Medulla oblongata (tissue), 1 donor: ENCODE results near the gene FOXK2.

Experiments used
- DNase-seq: peaks from one replicate; pipeline ENCODE4 v3.0.0-alpha.2; 2015; ENCODE audit errors: extremely low spot score

Gene FOXK2

DNA sequence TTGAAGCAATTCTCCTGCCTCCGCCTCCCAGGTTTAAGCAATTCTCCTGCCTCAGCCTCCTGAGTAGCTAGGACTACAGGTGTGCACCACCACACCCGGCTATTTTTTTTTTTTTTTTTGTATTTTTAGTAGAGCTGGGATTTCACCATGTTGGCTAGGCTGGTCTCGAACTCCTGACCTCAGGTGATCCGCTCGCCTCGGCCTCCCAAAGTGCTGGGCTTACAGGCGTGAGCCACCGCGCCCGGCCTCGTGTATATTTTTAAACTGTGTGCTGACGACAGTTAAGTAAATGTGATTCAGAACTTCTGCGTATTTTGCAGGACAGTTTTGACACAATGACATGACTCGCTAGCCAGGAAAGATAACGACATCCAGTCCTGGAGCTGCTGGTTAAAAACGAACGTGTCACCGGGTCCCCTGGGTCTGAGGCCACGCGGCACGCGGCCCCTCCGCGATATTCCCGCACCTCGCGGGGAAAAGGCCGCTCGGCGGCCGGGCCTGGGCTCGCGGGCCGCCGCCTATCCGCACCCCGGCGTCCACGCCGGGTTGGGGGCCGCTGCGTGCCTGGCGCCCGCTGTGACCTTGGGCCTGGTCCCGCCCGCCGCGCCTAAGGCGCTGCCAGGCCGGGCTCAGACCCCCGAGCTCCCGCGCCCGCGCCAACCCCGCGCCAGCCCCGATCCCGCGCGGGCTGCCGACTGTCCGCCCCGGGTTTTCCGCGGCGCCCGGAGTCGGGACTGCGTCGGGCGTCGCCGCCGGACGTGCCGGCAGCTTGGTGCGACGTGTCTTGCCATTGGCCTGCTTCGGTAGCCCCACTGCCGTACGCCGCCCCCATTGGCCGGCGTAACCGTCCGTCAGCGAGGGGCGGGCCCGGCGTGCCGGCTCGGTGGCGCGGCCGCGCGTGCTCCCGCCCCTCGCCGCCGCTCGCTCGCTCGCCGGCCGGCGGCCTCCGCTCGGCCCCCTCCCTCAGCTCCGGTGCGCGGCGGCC, at the start of gene FOXK2:
FOXK2 (plus strand) TSS at position 907 of the 985 bp plus-strand sequence. CDS start 157 bp downstream, outside the sequence.
- peak; percentile 93 for DNase-seq

DNA sequence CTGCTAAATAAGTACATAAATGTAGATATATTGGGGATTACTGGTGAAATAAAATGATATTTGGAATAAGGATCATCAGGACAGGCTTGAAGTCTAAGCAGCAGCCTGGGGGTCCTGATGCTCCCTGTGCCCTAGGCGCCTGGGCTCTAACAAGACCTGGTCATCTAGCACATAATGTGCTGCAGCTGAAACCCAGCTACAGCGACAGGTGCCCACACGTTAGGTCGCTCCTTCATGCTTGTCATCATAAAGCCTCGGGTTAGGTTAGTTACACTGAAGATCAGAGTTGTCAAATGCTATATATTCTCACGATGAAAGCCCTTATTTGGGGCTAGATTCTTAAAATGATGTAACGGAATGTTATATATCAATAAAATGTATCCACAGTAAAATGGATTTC, 49.5 kb upstream of the FOXK2 start:
- DNase-seq = no peak

DNA sequence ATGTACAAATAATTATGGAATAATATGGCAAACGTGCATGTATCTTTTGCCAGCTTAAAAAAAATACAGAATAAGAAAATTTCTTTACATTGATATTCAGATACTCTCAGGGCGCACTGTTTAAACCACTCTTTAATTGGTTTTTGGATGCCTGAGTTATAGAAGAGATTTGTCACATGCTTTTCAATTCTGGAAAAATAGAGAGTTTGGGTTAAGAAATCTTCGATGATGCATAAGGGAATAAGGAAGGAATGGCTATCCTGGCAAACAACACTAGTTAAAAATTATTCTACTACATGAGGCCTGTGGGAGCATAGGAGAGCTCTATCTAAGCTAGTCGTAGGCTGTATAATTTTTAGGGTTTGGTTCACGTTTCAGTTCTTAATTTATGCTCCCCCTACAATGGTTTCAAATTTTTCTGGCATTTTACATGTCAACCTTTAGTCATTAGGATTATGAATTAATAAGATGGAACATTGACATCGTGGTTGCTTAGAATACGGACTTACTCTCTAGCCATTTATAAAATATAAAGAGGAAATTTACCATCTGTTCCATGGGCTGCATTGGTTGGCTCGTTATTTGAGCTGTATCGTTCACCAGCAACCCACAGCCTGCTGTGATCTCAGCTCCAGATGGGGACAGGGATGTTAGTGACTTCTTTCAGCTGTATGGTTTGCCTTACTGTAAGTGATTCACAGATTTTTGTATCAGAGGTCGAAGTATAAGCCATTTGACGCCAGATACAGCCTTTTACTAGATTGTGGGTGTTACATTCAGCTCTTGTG, 45.1 kb upstream of the FOXK2 start:
- DNase-seq = no peak

DNA sequence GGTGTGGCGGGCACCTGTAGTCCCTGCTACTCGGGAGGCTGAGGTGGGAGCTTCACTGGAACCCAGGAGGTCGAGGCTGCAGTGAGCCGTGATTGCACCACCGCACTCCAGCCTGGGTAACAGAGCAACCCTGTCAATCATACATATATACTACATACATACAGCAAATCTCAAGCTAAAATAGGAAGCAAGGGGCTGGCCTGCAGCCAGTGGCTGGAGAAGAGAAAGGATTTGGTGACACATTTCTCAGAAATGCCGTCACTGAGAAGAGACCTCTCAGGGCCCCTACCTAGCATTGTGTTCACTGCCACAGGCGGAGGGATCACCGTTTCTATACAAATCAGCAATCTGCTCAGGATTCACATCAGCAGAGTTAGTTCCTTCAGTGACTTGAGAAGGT, 44.1 kb upstream of the FOXK2 start:
- DNase-seq = no peak

DNA sequence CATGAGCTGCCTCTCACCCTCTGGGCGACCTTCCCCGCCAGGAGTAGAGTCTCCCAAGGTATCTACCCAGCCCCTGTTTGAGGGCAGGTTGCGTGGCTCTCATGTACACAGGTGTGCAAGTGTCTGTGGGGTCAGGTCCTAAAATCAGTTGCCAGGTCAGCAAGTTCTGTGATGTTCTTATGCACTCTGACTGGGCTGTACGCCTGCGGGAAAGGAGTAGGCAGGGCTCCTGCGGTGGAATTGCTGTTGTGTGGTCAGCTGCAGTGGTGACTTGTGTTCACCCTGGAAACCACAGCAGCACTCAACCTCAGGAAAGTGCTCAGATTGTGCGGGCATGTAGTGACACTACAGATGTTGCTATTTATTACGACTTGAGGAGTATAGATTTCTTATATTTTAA, 41.6 kb upstream of the FOXK2 start:
- no peak for DNase-seq

DNA sequence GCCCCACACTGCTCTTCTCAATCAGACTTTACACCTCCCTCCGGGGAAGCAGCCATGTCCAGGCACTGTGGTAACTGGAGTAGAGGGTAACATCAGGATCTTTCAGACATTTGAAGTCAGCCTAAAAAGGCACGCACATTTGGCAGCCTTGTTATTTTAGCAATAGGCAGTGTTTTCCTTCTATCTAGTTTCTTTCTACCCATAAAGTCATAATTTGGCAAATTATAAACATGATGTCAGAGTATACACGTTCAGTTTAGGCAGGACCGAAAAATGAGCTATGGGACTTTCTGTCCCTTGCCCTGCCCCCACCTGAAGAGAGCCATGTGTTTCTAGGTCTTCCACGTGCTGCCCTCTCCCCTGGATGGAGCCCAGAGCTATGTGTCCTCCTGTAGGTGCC, 39.9 kb upstream of the FOXK2 start:
- no peak for DNase-seq

DNA sequence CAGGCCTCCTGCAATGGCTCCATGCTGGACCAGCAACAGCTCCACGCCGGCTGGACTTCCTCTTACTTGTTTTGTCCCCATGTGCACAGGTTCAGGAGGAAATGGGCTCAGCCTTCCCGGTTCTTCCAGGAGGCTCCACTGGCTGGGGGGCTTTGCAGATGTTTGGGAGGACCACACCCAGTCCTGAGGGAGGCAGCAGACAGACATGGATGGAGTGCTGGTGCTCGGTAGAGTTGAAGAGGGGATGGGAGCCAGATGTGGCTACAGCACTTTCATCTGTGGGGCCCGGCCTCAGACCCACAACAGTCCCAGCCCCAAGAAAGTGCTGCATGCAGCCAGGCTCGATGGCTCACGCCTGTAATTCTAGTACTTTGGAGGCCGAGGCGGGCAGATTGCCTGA, 39.2 kb upstream of the FOXK2 start:
- no peak for DNase-seq

DNA sequence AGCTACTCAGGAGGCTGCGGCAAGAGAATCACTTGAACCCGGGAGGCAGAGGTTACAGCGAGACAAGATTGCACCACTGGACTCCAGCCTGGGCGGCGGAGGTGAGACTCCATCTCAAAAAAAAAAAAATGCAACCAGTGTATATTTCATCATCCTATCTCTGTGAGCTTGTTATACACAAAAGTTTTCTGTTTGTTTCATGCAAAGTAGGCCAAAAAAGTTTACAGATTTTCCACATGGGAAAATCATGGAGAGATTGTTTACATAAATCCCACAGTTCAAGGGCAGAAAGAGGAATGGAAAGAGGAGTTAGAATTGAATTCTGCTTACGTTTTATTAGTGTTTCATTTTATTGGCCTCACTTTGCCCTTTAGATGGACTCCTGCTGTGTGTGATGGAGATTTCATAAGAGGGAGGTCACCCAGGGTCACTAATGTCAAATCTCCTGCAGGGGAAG, 36.3 kb upstream of the FOXK2 start:
- no peak for DNase-seq

DNA sequence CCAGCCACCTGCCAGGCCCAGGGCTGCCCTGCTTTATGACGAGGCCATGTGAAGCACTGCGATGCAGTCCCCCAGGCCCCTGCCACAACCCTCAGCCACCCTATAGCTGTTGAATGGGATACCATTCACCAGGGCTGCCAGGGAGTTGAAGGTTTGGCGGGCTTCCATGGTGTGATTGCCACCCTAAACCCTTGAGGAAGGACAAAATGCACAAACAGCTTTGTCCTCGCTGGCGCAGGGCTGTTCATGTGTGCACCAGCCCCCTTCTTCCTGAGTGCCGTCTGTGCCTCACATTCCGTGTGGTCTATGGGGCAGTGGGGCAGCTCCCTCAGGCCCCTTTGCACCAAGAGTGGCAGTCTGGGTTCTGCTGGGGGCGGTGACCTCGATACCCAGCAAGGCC, 35.7 kb upstream of the FOXK2 start:
- DNase-seq = no peak

DNA sequence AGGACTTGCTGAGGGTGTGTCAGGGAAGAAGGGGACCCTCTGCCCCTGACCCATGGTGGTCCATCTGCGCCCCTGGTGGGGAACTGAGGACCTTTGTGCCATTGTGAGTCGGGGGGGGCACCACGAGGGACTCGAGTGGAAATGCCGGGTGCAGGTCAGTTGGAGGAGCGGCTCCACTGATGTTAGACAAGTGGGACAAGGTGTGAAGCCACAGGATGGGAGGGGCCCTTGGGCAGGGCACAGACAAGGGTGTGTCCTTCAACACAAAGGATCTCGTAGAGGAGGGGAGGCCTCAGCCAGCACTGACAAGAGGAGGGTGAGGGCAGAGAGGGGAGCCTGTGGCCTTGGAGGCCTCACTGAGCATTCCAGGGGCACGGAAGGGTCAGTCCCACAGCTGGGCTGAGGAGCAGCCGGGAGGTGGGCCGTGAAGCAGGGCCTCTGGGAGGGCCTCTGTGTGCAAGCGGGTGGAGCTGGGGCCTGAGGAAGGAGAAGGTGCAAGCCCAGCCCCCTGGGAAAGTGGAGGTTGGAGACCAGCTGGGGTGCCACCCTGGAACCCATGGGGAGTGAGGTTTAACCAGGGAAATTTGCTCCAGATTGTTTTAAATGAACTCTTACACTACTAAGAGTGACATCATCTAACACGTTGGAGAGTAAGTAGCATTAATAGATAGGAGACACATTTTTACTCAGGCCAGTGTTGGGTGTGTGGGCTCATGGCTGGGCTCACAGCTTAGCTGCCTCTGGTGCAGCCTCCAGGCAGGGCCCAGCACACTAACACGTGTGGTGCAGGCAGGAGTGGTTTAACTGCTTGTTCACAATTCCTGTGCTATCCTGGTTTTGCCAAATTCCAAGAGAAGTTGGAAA, 33.1 kb upstream of the FOXK2 start:
- no peak for DNase-seq

DNA sequence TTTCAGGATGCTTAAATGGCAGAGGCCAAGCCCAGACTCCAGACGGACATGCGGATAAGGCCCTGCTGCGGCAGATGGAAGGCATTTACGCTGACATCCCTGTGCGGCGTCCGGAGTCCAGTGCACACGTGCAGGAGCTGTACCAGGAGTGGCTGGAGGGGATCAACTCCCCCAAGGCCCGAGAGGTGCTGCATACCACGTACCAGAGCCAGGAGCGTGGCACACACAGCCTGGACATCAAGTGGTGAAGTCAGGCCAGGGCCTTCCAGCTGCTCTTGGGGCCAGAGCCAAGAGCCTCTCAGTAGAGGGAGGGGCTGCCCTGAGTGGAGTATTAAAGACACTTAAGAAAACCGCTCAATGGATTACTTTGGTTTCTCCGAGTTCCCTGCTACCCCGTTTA, 31.6 kb upstream of the FOXK2 start:
- peak; percentile 41 for DNase-seq

DNA sequence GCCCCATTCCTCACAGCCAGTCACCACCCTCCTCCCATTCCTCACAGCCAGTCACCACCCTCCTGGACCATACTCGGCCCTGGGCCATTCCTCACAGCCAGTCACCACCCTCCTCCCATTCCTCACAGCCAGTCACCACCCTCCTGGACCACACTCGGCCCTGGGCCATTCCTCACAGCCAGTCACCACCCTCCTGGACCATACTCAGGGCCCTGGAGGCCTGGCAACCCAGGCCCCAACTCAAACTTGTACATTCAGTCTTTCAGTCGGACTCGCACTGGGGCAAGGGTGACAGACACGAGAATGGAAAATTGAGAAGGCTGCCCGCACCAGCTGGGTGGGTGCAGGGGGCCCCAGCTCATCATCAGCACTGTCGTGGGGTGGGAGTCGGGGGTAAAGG, 30.4 kb upstream of the FOXK2 start:
- DNase-seq = peak; percentile 78

DNA sequence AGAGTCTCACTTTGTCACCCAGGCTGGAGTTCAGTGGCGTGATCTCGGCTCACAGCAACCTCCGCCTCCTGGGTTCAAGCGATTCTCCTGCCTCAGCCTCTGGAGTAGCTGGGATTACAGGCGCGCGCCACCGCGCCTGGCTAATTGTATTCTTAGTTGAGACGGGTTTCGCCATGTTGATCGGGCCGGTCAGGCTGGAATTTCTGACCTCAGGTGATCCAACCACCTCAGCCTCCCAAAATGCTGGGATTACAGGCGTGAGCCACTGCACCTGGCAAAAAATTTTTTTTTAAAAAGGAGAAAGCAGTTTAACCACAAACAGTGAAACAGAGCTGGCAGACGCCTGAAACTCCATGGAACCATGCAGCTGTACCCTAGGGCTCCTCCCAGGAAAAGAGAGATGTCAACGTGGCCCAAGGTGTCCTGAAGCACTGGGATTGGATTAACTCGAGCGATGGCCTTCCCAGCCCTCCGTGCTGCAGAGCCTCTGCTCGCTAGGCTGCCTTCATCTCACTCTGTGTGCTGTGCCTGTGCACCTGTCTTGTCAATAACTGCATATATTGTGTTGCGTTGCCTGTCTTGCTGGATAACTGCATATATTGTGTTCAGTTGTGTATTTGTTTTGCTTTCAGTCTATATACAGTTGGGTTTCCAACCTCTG, 29.6 kb upstream of the FOXK2 start:
- DNase-seq = no peak

DNA sequence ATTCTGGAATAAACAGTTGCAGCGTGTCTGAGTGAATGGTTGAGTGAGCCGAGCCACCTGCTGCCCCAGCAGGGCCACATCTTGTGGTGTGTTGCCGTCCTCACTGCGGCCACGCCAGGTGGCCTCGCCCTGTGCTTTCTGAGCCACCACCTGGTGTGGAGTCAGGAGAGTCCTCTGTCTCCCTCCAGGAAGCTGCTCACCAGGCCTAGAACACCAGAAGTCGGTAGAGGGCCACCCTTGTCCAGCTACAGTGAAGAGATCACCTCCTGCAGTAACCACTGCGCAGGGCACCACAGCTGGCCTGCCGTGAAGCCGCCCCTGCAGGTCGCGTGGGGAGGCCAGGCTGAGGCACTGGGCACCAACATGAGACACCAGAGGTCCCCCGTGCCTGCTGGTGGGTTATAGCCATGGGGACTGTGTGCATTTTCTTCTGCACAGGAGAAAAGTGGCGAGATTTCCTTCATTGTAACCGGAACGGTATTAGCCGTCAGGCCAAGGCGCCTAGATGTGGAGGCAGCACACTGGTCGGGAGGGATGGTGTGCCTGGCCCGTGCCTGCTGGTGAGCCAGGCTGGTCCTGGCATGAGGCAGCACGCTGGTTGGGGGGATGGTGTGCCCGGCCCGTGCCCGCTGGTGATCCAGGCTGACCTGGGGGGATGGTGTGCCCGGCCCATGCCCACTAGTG, 28.9 kb upstream of the FOXK2 start:
- DNase-seq = no peak

DNA sequence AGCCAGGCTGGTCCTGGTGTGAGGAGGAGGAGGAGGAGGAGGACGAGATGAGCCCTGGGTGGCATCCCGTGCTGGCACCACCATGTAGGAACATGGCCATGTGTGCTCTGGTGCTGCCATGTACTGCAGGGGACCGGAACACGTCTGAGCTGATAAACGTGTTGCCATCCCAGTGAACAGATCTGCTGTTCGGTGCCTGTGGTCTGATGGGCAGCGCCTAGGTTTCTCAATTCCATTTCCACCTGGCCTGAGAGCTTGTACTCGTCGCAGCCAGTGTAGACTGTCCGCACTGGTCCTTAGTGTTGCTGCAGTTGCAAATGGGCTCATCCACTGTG, 28.4 kb upstream of the FOXK2 start:
- DNase-seq = no peak

DNA sequence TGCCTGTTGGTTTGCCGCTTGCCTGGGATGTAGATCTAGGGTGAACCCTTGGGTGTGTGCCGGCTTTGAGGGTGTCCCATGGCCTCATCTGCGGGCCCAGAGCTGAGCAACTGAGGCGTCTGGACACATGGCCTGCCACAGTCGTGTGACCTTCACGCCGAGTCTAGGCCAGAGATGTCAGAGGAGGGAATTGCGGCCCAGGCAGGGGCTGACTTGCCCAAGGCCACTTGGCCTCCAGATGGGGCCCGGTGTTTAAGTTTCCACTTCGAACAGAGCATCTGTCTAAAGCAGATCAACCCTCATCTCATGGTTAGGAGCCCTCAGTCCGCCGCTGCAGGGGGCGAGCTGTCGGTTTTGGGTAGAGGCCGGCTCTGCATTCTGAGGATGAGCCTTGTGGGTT, 28.0 kb upstream of the FOXK2 start:
- no peak for DNase-seq

DNA sequence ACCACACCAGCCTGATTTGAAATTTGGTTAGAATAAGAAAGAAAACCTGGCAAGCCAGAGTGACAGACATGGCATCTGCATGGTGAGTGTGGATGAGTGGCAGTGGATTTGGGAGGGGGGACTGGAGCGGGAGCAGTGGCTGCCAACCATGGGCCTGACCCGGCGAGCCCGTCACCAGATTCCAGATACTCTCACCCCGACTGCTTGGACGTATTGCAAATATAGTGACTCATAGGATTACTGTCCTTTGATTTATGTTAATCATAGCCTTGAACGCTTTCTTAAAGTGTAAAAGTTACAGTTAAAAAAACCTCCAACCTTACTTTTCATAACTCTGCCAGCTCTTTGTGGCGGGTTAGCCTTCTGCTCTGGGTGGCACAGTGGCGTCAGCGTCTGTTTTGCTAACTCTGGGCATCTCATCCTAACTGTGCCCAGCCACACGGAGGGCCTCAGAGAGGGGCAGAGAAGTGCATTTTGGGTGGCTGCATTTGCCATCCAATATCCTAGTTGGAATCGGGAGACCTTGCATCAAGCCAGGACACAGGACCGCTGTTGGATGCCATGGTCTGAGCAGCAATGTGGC, 26.8 kb upstream of the FOXK2 start:
- DNase-seq = no peak

DNA sequence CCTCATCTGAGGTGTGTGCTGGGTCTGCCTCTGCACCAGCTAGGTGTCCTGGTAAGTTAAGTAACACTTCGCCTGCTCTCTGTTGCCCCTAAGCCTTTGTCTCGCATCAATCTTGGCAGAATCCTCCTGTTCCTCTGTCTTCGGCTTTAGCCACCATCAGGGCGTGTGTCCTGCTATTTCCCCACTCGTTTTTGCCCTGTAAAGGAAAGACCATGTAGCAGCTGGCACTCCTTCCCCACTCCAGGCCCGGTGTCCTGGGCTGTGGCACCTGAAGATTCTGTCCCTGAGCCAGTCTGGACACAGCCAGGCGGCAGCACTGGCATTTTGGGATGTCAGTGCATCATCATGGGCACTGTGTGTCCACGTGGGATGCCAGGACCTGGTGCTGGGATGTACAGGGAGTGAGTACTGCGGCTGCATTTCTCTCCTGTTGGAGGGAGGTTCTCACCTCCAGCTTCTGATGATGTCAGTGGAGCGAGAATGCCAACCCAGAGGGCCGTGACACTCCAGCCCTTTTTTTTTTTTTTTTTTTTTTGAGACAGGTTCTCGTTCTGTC, 26.2 kb upstream of the FOXK2 start:
- no peak for DNase-seq

DNA sequence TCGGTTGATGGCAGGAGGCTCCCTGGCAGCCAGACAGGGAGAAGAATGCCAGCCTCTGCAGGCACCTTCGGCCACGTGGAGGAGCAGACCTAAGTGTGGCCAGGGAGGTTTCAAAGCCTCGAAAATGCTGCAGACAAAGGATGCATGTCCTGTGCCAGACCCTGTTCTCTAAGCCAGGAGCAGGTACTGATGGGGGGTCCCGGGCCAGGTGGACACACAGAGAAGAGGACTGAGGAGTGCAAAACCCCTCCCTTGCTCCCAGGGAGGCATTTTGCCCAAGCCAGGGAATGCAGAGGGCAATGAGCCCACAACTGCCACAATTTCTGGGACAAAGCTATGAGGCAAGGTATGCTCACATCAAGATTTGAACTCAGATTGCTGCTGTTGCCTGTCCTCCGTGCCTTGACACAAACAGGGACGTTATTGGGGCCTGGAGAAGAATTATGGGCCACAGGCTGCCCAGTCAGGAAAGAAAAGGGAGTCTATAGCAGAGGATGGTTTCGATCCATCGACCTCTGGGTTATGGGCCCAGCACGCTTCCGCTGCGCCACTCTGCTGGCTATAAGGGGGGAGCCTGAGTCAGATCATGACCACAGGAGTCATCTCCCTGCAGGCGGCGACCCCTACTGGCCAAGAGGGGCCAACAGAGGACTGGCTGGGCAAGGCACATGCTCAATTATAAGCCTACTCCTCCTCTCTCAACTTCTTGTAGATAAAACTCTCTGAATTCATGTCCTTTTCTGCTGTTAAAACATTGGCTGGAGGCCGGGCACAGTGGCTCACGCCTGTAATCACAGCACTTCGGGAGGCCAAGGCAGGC, 25.1 kb upstream of the FOXK2 start:
- DNase-seq = peak; percentile 92
